HCT116 (cell line): ENCODE results near the gene MAP4K2. TPM values are rescaled to one million over a fixed set of nuclear protein-coding genes. Genes with fewer than 3 reads are reported as not detected.

Experiments used
- ATAC-seq: fragments of 200-7000 bp; cut with Tn5 transposase; 2 replicates; pipeline ENCODE4 v1.9.1; 2020; ENCODE audit warnings: mild to moderate bottlenecking, moderate library complexity
- BruUV-seq: library from RNA; stranded (reverse); fragments of 400-500 nt; replicated peaks from 2 replicates; lab custom pipeline; 2021; lab: Mats Ljungman, UMichigan
- CTCF ChIA-PET: fragments of 300-600 bp; sonication (Branson Sonifier 250); formaldehyde crosslinking; loops from one replicate; lab custom pipeline; 2021; ENCODE audit warnings: antibody characterized with exemption; lab: Charles Lee
- POLR2A ChIA-PET: fragments of 300-600, 350-600 bp; sonication (Branson Sonifier 250); formaldehyde crosslinking; loops from one replicate; lab custom pipeline; 2021; ENCODE audit warnings: antibody characterized with exemption; lab: Charles Lee
- RAD21 ChIA-PET, 2 experiments: fragments of 300-600 bp; sonication (Branson Sonifier 250); formaldehyde crosslinking; loops; one replicate each; lab custom pipeline; 2023; ENCODE audit warnings: low total read pairs in 2 of 2; ENCODE audit not compliant: uncharacterized antibody in 2 of 2, unreplicated experiment in 2 of 2, low non-redundant PET in 1 of 2; lab: Charles Lee
- DNase-seq: peaks from one replicate; pipeline ENCODE4 v3.0.0-alpha.2; 2010; ENCODE audit warnings: low read depth, low spot score
- H2AFZ ChIP-seq: fragments of 200-600 bp; shearing (Covaris generic), sonication (generic); 2 replicates; pipeline ENCODE4 v1.6.1; 2017; ENCODE audit warnings: low read depth, mixed run types, mixed read lengths, antibody characterized with exemption, low read length; ENCODE audit not compliant: poor library complexity, severe bottlenecking
- H3K27ac ChIP-seq: 2 replicates; pipeline ENCODE4 v1.5.1; 2012; ENCODE audit warnings: low read depth, low read length
- H3K27me3 ChIP-seq: fragments of 200-600 bp; sonication (generic); 2 replicates; pipeline ENCODE4 v1.6.1; 2016; ENCODE audit warnings: mixed run types, low read length, mixed read lengths; ENCODE audit not compliant: insufficient read depth
- H3K36me3 ChIP-seq, 2 experiments: fragments of 200-500 bp in 1 of 2; fragments of 200-600 bp in 1 of 2; sonication (Bioruptor generic) in 1 of 2; sonication (generic) in 1 of 2; 2 replicates each; pipeline versions ENCODE4 v1.5.1 to v1.6.1; 2014 to 2016; ENCODE audit warnings: low read length in 2 of 2, inconsistent platforms in 1 of 2, mixed read lengths in 1 of 2, mixed run types in 1 of 2; ENCODE audit not compliant: insufficient read depth in 2 of 2, control insufficient read depth in 1 of 2
- H3K4me1 ChIP-seq, 2 experiments: fragments of 200-600 bp in 1 of 2; sonication (generic) in 1 of 2; 2 replicates each; pipeline versions ENCODE4 v1.5.1 to v1.6.1; 2012 to 2017; ENCODE audit warnings: low read length in 2 of 2, inconsistent platforms in 1 of 2, mild to moderate bottlenecking in 1 of 2, mixed read lengths in 1 of 2, mixed run types in 1 of 2, moderate library complexity in 1 of 2; ENCODE audit not compliant: insufficient read depth in 2 of 2, control insufficient read depth in 1 of 2
- H3K4me2 ChIP-seq: fragments of 200-600 bp; sonication (generic); 2 replicates; pipeline ENCODE4 v1.6.1; 2017; ENCODE audit warnings: mixed run types, low read length, mixed read lengths
- H3K4me3 ChIP-seq, 2 experiments: fragments of 200-600 bp in 1 of 2; sonication (generic) in 1 of 2; replicated peaks in 1 of 2; 2 replicates each; pipeline ENCODE4 v1.5.1; 2011 to 2016; ENCODE audit warnings: low read length in 2 of 2, control low read depth in 1 of 2, low read depth in 1 of 2, mild to moderate bottlenecking in 1 of 2, mixed read lengths in 1 of 2, mixed run types in 1 of 2
- H3K79me2 ChIP-seq: fragments of 200-600 bp; sonication (generic); 2 replicates; pipeline ENCODE4 v1.6.1; 2017; ENCODE audit warnings: mild to moderate bottlenecking, mixed run types, low read length, moderate library complexity, mixed read lengths; ENCODE audit not compliant: insufficient read depth
- H3K9ac ChIP-seq: fragments of 200-600 bp; sonication (generic); 2 replicates; pipeline ENCODE4 v1.6.1; 2016; ENCODE audit warnings: low read length, mixed read lengths
- H3K9me2 ChIP-seq: fragments of 200-600 bp; sonication (generic), shearing (Covaris generic); 2 replicates; pipeline ENCODE4 v1.6.1; 2017; ENCODE audit warnings: mixed run types, mild to moderate bottlenecking, moderate library complexity; ENCODE audit not compliant: insufficient read depth
- H3K9me3 ChIP-seq, 2 experiments: fragments of 200-500 bp in 1 of 2; fragments of 200-600 bp in 1 of 2; sonication (Bioruptor generic) in 1 of 2; sonication (generic) in 1 of 2; 2 replicates each; pipeline ENCODE4 v1.6.1; 2014 to 2017; ENCODE audit warnings: low read length in 2 of 2, mixed read lengths in 2 of 2, inconsistent platforms in 1 of 2, low read depth in 1 of 2, mild to moderate bottlenecking in 1 of 2, mixed run types in 1 of 2, moderate library complexity in 1 of 2; ENCODE audit not compliant: control insufficient read depth in 1 of 2, insufficient read depth in 1 of 2
- H4K20me1 ChIP-seq: fragments of 200-600 bp; sonication (generic), shearing (Covaris generic); 2 replicates; pipeline ENCODE4 v1.6.1; 2017; ENCODE audit warnings: mixed run types, mild to moderate bottlenecking, moderate library complexity; ENCODE audit not compliant: insufficient read depth
- ATF3 ChIP-seq: IDR thresholded peaks from 2 replicates; pipeline ENCODE4 v1.6.1; 2012
- ELF1 ChIP-seq: IDR thresholded peaks from 2 replicates; pipeline ENCODE4 v1.6.1; 2012; ENCODE audit warnings: low read depth, borderline replicate concordance
- EZH2phosphoT487 ChIP-seq: fragments of 200-600 bp; IDR thresholded peaks from 2 replicates; pipeline ENCODE4 v1.6.1; 2018; ENCODE audit warnings: antibody characterized with exemption, borderline replicate concordance
- POLR2A ChIP-seq: IDR thresholded peaks from 2 replicates; pipeline ENCODE4 v1.7.0; 2011; ENCODE audit warnings: borderline replicate concordance; ENCODE audit not compliant: insufficient read depth, insufficient read length; ENCODE audit errors: extremely low read depth
- REST ChIP-seq: IDR thresholded peaks from 2 replicates; pipeline ENCODE4 v1.6.1; 2012; ENCODE audit warnings: low read depth
- TCF7L2 ChIP-seq: IDR thresholded peaks from 2 replicates; pipeline ENCODE4 v1.7.0; 2011; ENCODE audit warnings: borderline replicate concordance, inconsistent platforms; ENCODE audit not compliant: insufficient read depth, insufficient read length; ENCODE audit errors: extremely low read depth
- ZBTB33 ChIP-seq: IDR thresholded peaks from 2 replicates; pipeline ENCODE4 v1.6.1; 2011; ENCODE audit warnings: mild to moderate bottlenecking, low read length, moderate library complexity; ENCODE audit not compliant: insufficient replicate concordance; ENCODE audit errors: extremely low read depth
- ZFX ChIP-seq: fragments of 450-650 bp; IDR thresholded peaks from 2 replicates; pipeline ENCODE4 v1.6.1; 2017
- intact Hi-C: fragments of 100-400 bp; cut with micrococcal nuclease; formaldehyde crosslinking; loops from 2 replicates; pipeline ENCODE4 v1.10.0; 2022
- total RNA-seq: library from RNA; stranded (reverse); gene quantifications from one replicate; pipeline ENCODE4 v1.2.1, GENCODE V29; 2021; ENCODE audit not compliant: unreplicated experiment

Gene MAP4K2
- total RNA-seq, 1 experiment from 2014 or later = 44.2 TPM

GRCh38 chr11:64778473-64779298 lies 24.3 kb downstream of the MAP4K2 start, which contains the start of gene SF1 (continued):
- peak; percentile 93 for TF ChIP-seq ZBTB33
- TF ChIP-seq TCF7L2 = peak; percentile 21
- no peak for TF ChIP-seq ATF3
- peak; percentile 64; the same call in 1 of the 2 replicates for TF ChIP-seq ELF1

GRCh38 chr11:64778223-64778472 lies 24.9 kb downstream of the MAP4K2 start:
- ATAC-seq = peak; percentile 5; the same call in 1 of the 2 replicates
- H3K4me2 ChIP-seq = peak overlapping the region; percentile 87

More at GRCh38 chr11:64778223-64778472, 24.9 kb downstream of the MAP4K2 start:
- no peaks in the 10 kb centered on the region for H3K9me3 ChIP-seq
- H3K79me2 ChIP-seq = peaks cover 44% of the 10 kb centered on the region
- no peak for DNase-seq
- H3K4me1 ChIP-seq = peaks cover 13 to 31% of the 10 kb centered on the region in 2 experiments; a peak in 3 of 4 replicates
- ChIA-PET RAD21 (no interaction called here), CTCF (interaction anchor here (0.9 to 1.4 kb wide), 5 partner anchors 9 to 328 kb away, joined by 3 to 13 read pairs (median 5); partner anchors contain the start of gene CDC42BPG), POLR2A (interaction anchor here (0.5 to 1.9 kb wide), 13 partner anchors 10 to 721 kb away, joined by 3 to 11 read pairs (median 4); partner anchors contain the start of genes MALAT1, MEN1 and PYGM)
- intact Hi-C loops = no loop called here
- TF ChIP-seq POLR2A (no peak), EZH2phosphoT487 (no peak), ZFX (peak; percentile 87; the same call in 1 of the 2 replicates), REST (no peak)
- H3K27me3 ChIP-seq = no peaks in the 10 kb centered on the region
- H3K4me3 ChIP-seq = peak overlapping the region; percentile 69 to 99
- peak overlapping the region; percentile 99 for H3K27ac ChIP-seq
- H2AFZ ChIP-seq = no peak overlapping the region
- no peaks in the 10 kb centered on the region for H3K9me2 ChIP-seq
- H3K36me3 ChIP-seq = peaks cover 39 to 42% of the 10 kb centered on the region in 2 experiments
- peak overlapping the region; percentile 95 for H3K9ac ChIP-seq
- BruUV-seq = no TSS peak
- H4K20me1 ChIP-seq = peaks cover 40% of the 10 kb centered on the region
